NOMO-1 treated with dmso at 0.1 percent for 144 hours (cell line): Measurements from ENCODE around the gene SCTR.

Experiments used
- DNase-seq: peaks from one replicate; lab custom pipeline; 2025; ENCODE audit not compliant: unreplicated experiment; lab: John Stamatoyannopoulos, UW

SCTR gene

DNA sequence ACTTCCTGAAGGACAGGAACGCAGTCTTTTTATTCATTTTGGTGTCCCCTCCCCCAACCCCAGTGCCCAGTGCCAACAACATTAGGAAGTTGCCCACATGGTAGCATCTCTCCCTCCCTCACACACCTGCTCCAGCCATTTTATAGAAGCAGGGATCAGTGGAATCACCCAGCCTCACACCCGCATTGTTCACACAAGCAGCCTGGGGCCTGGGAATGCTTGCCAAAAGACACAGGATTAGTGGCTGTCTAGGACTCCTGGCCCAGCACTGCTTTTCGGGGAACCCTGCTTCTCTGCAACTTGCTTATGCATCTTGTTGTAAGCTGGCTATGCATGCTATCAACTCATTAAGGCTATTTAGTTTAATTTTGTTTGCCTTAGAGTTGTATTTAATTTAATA lies 74.8 kb downstream of the SCTR start:
- no peak for DNase-seq

DNA sequence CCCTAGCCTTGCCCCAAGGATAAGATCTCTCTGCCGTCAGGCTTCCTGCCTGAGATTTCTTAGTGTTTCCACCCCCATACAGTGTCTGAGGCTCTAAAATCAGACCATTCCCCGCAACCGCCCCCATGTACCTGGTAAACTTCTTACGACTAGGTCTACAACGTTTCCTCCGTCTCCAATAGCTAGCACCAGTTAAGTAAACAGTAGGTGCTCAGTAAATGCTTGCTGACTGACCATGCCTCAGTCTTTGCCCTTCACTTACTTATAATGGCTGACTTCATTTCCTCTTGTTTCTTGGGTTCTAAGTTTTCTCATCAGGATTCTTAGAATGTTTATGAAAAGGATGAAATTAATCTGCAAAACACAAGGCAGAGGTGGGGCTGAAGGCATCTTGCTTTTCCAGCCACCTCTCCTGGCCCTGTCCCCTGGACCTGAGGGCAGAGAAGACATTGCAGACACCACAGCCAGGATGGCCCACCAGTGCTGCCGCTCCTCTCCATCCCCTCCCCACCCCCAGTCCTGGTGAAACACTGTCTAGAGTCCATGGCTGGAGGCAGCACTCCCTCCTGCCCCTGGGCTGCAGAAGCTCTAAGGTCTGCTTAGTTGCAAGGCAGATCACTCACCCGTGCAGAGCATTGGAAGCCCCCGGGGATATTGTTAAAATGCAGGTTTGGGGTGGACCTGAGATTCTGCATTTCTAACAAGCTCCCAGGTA lies 75.7 kb downstream of the SCTR start:
- DNase-seq: no peak

DNA sequence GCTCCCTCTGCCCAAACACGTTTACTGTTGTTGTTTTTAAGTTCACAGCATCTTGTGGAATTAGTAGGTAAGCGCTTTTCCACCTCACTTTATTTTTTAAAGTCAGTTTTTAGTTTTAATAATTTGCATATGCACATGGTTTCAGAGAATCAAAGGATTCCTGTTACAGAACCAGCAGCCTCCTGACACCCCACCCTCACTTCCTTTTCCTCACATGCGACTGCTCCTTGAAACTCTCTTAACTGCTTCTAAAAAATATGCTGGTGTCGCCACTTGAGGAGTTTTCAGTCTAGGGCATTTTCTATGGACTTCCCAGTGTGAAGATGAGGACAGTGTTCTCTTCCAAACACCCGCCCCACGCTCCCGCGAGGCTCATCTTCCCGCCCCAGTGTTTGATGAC lies 78.2 kb downstream of the SCTR start:
- DNase-seq: no peak

DNA sequence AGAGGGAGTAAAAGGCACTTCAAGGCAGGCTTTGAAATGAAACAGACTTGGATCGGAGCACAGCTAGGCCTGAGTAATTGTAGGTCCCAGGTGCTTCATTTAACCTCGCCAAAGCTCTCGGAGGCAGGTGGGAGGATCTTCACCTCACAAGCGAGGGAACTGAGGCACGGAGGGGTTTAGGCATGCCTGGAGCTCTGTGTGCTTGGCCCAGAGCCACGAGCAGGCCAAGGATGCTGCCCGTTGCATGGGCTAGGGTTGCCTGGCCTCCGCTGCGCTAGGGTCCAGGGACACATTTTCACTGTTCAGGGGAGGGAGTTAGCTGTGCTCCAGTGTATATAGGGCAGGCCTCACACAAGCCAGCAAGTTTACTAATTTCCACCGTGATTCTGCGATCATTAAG lies 81.4 kb downstream of the SCTR start:
- DNase-seq: no peak

DNA sequence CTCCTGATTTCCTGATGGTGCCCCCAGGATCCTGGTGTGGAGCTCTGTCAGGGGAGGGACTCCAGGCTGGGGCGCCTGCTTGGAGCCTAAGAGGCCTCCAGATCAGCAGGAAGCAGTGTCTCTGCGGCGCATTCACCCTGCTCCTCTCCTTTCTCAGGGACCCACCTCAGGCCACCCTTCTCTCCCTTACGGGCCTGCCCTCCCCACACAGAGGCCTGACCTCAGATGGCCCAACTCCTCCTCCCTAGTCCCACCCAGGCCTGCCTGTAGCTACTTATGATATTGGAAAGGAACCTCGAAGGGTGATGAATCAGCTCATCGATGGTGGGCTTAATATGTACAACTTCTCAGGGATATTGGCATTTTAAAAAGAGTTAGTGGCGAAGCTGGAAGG lies 82.1 kb downstream of the SCTR start:
- no peak for DNase-seq

DNA sequence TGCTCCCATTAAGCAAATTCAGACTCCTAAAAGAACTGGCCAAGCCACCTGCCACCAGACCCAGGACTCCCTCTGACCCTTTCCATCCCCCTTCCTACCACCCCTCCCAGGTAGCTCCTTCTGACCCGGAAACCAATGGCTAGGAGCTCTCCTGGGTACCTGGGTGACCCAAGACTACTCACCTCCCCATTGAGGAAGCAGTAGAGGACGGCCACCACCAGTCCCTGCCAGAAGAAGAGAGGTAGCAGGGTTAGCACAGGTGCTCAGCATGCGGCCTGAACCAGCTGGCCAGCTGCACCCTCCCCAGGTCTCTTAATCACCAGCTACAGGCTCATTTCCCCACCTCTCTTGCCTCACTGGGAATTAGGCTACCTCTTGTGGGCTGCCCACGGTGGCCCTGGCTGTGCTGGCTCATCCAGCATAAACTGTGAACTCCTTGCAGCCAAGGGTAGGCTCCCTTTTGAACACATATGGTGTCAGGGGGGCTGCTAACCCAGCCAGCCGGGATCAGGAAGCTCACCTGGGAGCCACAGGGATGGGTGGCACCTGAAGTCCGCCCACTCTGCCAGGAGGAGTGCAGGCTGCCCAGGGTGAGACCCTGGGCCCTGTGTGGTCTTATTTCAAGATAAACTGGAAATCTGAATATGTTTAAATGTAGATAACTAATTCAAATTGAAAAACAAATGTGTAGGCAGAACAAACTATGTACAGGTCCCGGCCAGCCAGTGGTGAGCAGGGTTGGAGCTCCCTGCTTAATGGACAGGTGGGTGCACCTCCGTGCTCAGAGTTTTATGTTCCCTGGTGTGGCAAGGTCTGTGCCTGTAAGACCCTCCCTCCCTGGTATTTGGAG lies 82.7 kb downstream of the SCTR start:
- DNase-seq: no peak

DNA sequence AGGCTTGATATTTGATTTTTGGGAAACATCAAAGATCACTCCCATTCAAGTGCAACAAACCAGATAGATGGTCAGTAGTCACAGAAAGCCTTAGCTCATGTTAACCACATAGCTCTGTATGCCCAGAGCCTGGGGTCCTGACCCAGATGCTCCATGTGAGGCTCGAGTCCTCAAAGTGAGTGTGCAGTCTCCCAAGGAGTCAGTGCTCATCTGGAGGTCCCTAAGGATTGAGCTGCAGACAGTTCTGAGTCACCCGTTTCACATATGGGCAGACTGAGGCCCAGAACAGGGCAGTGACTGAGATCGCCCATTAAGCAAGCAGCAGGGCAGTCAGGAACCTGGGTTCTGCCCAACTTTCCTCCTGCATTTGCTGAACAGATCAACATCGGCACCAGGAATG lies 83.4 kb downstream of the SCTR start:
- DNase-seq: no peak

DNA sequence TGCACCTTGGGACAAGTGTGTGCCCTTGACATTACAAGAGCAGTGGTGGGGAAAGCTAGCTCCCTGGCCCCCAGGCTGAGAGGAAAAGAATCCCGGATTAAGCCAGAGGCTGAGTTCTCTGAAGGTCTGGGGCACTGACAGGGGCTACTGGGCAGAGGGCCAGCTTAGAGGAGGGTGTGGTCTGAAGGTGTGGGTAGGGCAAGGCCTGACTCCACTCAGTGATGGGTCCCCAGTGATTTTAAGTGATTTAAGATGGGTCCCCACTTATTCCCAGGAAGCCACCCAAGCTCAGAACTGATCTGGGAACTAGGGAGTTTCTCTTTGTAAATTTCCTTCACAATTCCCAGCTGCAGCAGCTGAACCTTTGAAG lies 83.8 kb downstream of the SCTR start:
- no peak for DNase-seq

DNA sequence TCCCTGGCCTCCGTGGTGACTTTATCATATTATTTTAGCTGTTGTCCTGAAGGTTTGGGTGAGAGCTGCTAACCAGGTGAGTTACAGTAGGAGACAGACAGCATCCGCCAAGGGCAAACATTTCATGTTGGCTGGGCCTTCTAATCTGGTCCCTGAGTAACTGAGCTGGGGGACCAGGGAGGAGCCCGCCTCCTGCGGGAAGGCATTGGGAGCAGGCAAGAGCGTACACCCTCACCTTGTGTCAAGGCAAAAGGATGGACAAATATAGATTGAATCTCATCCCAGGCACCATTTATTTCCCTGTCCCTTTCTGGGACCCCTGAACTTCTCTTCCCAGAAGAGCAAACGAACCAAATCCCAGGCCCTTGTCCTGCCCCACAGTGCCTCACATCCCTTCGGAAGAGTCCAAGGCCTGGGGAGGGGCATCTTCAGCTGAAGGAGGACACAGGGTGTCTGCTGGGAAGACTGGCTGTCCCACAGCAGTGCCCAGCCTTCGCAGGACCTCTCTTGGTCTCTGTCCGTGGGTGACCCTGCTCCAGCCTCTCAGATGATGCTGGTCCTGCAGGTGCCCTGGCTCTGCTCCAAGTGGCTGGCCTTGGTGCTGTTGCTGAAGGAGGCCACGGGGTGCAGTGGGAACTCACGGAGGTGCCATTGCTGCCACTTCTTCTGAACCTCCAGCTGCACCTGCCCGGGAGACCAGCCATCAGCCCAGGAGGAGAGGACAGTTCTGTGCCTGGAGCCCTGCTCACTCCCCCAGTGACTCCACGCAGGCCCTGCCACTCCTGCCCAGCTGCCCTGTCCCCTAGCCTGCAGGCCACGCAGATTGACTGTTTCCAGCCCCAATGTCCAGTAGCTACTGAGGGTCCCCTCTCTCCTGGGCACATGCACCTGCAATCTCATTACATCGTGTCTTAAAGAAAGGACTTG lies 84.4 kb downstream of the SCTR start:
- DNase-seq: no peak

DNA sequence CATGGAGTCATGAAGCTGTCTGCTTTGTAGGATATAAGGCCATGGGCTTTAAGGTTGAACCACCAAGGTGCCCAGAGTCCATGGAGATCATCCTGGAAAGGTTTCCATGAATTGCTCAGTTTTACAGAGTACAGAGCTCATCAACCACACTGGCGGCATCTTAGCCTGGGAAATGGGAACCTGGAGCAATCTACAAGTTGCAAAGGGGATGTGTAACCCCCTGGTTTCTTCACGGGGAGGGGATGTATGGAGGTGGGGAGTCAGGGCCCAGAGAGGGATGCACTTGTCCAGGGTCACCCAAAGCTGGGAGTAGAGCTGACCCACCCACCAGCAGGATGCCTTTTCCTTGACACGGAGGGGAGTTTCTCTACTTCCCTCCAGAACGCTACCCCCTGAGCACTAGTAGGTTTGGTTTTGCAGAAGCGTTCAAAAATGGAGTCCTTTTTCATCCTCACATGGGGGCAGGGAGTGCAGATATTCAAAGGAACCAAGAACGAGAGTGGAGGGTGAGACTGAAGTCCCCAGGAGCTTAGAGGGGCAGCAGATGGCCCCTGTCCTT lies 85.5 kb downstream of the SCTR start:
- no peak for DNase-seq

DNA sequence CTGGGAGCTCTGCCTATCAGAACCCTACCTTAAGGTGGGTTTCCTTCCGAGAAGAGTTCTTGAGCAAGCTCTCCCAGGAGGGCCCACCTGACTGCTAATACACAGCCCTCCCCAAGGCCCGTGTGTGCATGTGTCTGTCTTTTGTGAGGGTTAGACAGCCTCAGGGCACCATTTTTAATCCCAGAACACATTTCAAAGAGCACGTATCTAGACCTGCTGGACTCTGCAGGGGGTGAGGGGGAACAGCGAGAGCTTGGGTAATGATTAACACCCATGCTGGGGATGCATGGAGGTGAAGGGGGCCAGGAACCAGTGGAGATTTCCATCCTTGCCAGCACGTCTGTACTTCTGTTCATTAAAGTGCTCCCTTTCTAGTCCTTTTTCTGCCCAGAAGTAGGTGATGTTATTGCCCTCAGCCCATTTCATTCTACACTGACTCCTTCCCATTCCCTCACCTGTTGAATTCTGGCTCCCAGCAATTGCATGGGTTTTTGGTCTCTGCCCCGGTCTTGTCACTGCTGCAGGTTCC lies 86.1 kb downstream of the SCTR start:
- DNase-seq: no peak

DNA sequence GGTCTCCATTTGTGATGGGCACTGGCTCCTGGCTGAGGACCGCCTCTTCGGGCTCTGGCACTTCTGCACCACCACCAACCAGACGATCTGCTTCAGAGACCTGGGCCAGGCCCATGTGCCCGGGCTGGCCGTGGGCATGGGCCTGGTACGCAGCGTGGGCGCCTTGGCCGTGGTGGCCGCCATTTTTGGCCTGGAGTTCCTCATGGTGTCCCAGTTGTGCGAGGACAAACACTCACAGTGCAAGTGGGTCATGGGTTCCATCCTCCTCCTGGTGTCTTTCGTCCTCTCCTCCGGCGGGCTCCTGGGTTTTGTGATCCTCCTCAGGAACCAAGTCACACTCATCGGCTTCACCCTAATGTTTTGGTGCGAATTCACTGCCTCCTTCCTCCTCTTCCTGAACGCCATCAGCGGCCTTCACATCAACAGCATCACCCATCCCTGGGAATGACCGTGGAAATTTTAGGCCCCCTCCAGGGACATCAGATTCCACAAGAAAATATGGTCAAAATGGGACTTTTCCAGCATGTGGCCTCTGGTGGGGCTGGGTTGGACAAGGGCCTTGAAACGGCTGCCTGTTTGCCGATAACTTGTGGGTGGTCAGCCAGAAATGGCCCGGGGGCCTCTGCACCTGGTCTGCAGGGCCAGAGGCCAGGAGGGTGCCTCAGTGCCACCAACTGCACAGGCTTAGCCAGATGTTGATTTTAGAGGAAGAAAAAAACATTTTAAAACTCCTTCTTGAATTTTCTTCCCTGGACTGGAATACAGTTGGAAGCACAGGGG lies 87.1 kb downstream of the SCTR start:
- no peak for DNase-seq

DNA sequence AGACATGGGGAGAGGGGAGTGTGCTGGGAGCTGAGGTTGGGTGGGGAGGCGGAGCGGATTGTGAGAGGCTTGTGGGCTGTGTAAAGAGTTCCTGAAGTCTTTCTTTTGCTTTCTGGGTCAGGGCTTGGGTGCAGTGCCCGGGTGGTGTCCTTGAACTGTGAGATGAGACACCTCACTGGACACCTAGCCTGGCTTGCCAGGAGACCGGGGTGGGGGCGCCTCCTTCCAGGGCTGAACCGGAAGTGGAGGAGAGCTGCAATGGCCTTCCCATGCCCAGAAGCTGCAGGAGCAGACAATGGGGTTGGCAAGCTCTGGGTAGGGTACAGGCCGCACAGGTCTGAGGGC lies 88.4 kb downstream of the SCTR start:
- no peak for DNase-seq

DNA sequence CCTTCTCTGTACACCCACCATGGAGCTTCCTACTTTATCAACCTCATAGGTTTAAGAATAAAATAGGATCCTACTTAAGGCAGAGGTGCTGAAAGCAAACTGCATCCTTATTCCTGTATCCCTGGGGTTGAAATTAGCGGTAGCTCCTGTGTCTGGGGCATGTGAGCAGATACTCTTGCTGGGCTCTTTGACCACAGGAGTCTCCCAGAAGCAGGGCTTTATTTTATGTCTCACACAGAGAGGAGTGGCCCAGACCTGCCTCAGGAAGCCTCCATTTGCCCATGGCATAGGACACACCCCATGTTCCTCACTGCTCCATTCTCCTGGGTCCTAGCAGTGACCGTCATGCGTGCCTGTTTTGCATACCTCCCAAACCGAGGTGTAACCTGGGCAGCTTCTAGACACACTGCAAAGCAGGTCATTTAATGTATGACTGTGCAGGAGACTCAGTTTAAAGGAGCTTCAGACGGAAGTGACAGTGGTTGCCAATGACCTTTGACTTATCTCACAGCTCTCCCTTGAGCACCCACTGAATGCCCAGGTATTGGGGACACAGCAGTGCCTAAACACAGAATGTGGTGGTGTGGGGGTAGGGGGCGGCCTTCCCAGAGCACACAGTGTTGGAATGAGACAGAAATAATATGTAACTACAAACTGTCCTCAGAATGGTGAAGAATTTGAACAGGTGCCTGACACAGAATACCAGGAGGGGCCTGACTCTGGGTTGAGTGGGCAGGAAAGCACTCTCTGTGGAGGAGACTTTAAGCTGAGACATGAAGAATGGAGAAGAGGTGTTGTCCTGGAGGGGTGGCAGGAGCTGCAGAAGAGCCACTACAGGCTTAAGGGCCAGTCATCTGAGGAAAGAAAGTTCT lies 89.0 kb downstream of the SCTR start:
- DNase-seq: no peak

DNA sequence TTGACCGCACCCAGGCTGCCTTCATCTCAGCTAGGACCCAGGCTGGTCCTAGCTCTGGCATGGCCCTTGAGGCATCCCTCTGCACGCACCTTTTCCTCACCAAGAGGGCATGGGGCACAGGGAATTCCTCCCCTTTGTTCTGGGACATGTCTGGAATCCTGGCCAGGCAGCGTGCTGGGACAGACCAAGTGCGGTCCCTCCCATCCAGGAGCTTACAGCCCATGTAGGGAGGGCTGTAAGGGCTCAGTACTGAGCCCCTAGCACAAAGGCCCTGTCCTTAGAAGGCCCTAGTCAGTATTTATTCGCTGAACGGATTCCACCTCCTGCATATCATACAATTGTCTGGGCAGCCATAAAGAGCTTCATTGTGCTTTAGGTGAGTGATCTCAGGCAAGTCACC lies 89.6 kb downstream of the SCTR start:
- DNase-seq: no peak

DNA sequence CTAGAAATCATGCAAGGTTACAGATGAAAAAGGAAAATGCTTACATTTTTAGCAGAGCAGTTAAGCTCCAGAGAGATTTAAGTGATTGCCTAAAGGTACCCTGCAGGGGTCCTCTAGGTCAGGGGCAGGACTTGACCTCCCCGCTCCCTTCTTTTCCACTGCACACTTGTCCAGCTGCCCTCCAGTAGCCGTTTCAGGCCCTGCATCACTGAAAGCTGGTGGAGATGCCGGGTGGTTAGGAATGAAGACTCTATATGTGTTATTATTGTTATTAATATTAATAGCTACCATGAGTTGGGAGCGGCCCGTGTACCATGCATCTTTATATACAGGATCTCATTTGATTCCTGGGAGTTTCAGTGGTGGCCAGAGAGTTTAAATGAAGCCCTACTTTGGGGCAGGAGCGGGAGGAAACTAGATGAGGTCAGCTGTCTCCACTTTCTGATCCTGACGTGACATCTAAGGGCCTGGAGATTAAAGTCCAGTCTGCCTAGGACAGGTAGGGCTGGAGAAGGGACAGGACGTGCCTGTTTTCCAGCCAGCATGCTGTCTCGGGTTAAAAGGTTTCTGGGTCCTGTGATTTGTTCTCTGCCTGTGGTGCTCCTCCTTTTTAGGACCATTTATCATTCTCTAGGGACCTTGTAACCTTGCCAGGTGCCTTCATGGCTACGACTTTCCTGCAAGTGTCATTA lies 90.5 kb downstream of the SCTR start:
- DNase-seq: no peak

DNA sequence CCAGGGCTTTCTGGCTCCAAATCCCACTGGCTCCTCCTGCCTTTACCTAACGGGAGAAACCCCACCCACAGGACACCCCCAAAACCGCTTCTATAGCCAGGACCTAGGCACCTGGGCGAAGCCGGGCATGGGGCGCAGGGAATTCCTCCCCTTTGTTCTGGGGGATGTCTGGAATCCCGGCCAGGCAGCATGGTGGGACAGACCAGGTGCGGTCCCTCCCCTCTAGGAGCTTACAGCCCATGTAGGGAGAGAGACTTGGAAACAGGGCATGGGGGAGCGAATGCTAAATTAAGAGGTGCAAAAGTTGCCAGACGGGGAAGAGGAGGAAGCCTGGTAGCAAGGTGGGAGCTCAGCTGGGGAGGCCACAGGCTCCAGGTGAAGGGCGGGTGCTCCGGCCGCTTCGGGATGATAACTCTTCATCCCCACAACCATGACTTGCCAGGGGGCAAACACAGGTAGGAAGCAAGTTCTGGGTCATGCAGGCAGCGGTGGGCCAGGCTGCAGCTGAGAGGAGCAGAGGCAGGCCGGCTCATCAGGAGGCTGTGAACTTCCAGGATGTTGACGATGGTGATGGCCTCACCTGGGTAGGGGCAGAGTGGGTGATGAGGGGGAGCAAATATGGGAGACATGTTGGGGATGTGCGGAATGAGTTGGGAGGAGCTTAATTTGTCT lies 91.3 kb downstream of the SCTR start:
- no peak for DNase-seq
